Hepatocyte (in vitro differentiated cells): ENCODE data around the gene SSTR3.

Experiments
- CTCF ChIP-seq: fragments of 200-600 bp; sonication (generic); IDR thresholded peaks from 2 replicates; pipeline ENCODE4 v1.5.1; 2016; ENCODE audit warnings: antibody characterized with exemption, mild to moderate bottlenecking; ENCODE audit not compliant: poor library complexity
- EZH2 ChIP-seq: fragments of 200-600 bp; sonication (generic); IDR thresholded peaks from 2 replicates; pipeline ENCODE4 v1.6.1; 2016; ENCODE audit warnings: antibody characterized with exemption, mild to moderate bottlenecking, borderline replicate concordance
- EZH2phosphoT487 ChIP-seq: fragments of 200-600 bp; sonication (generic); IDR thresholded peaks from one replicate; pipeline ENCODE4 v1.6.1; 2018; ENCODE audit warnings: antibody characterized with exemption, mild to moderate bottlenecking, low read depth, moderate library complexity; ENCODE audit not compliant: unreplicated experiment, severe bottlenecking

DNA sequence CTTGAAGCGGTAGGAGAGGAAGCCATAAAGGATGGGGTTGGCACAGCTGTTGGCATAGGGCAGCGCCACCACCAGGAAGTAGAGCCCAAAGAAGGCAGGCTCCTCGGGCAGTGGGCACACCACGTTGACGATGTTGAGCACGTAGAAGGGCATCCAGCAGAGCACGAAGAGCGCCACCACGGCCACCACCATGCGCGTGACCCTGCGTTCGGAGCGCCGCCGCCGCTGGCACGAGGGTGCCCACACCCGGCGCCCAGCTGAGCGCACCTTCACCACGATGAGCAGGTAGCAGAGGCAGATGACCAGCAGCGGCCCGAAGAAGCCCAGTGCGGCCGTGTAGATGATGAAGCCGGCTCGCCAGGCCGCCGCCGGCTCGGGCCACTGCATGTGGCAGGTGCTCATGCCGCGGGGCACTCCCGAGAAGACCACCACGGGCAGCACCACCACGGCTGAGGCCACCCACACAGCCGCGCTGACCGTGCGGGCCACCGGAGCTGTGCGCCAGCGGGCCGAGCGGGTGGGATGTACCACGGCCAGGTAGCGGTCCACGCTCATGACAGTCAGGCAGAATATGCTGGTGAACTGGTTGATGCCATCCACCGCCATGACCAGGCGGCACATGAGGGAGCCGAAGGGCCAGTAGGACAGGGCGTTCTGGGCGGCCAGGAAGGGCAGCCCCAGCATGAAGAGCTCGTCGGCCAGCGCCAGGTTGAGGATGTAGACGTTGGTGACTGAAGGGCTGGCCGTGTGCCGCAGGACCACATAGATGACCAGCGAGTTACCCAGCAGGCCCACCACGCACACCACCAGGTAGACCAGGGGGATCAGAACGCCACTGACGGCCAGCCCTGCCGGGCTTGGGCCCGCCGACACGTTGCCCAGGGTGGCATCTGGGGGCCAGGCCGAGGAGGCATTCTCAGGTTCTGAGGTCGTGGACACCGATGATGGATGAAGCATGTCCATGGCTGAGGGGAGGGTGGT, 5.1 kb downstream of the SSTR3 start:
- TF ChIP-seq EZH2 (no peak), CTCF (no peak), EZH2phosphoT487 (no peak)
